Common myeloid progenitor, CD34-positive (primary cell): ENCODE measurements around the gene GIGYF1. TPM values are rescaled to one million over a fixed set of nuclear protein-coding genes. Genes with fewer than 3 reads are reported as not detected.
A peak's percentile ranks its signal among the peaks of the same experiment; 100 is the strongest.

ENCODE experiments used
- CTCF ChIA-PET: fragments of 350-600 bp; sonication (Branson Sonifier 250); formaldehyde crosslinking; loops from one replicate; lab custom pipeline; 2021; ENCODE audit warnings: antibody characterized with exemption; lab: Charles Lee
- POLR2A ChIA-PET: fragments of 350-600 bp; sonication (Branson Sonifier 250); formaldehyde crosslinking; loops from one replicate; lab custom pipeline; 2021; ENCODE audit warnings: antibody characterized with exemption; lab: Charles Lee
- DNase-seq, 3 donors: peaks; one replicate each; pipeline versions ENCODE4 v3.0.0 to v3.0.0-alpha.2; 2013
- H3K27ac ChIP-seq, 2 experiments: 1 replicate in 1 of 2; 2 replicates in 1 of 2; pipeline ENCODE4 v1.7.0; 2013; ENCODE audit warnings: inconsistent platforms in 2 of 2, low read length in 2 of 2, mild to moderate bottlenecking in 2 of 2, low read depth in 1 of 2, moderate library complexity in 1 of 2; ENCODE audit not compliant: severe bottlenecking in 2 of 2, insufficient read depth in 1 of 2, poor library complexity in 1 of 2
- H3K27me3 ChIP-seq, 5 experiments: replicated peaks in 2 of 5; 1 replicate in 3 of 5; 2 replicates in 2 of 5; pipeline versions ENCODE4 v1.6.1 to v1.7.0; 2013; ENCODE audit warnings: low read length in 4 of 5, mild to moderate bottlenecking in 2 of 5, moderate library complexity in 2 of 5, inconsistent platforms in 1 of 5; ENCODE audit not compliant: insufficient read depth in 5 of 5, control insufficient read depth in 4 of 5
- H3K36me3 ChIP-seq, 4 experiments: 1 replicate in 2 of 4; 2 replicates in 2 of 4; pipeline versions ENCODE4 v1.6.1 to v1.7.0; 2013; ENCODE audit warnings: low read length in 3 of 4, control low read depth in 1 of 4, mild to moderate bottlenecking in 1 of 4; ENCODE audit not compliant: control insufficient read depth in 4 of 4, insufficient read depth in 4 of 4
- H3K4me1 ChIP-seq, 4 experiments: 1 replicate in 3 of 4; 2 replicates in 1 of 4; pipeline versions ENCODE4 v1.6.1 to v1.7.1; 2013; ENCODE audit warnings: low read length in 3 of 4, mild to moderate bottlenecking in 3 of 4, control low read depth in 1 of 4, inconsistent platforms in 1 of 4, moderate library complexity in 1 of 4; ENCODE audit not compliant: control insufficient read depth in 4 of 4, insufficient read depth in 4 of 4; ENCODE audit errors: control extremely low read depth in 1 of 4
- H3K4me3 ChIP-seq, 7 experiments: 1 replicate in 4 of 7; 2 replicates in 3 of 7; pipeline versions ENCODE4 v1.5.1 to v1.7.0; 2013; ENCODE audit warnings: mild to moderate bottlenecking in 7 of 7, low read length in 6 of 7, moderate library complexity in 6 of 7, inconsistent platforms in 2 of 7, low read depth in 2 of 7, control low read depth in 1 of 7; ENCODE audit not compliant: insufficient read depth in 4 of 7, control insufficient read depth in 1 of 7; ENCODE audit errors: extremely low read depth in 1 of 7
- H3K9me3 ChIP-seq, 5 experiments: 1 replicate in 4 of 5; 2 replicates in 1 of 5; pipeline versions ENCODE4 v1.6.1 to v1.7.1; 2013; ENCODE audit warnings: low read length in 4 of 5, mild to moderate bottlenecking in 2 of 5, inconsistent platforms in 1 of 5, low read depth in 1 of 5, moderate library complexity in 1 of 5; ENCODE audit not compliant: control insufficient read depth in 4 of 5, insufficient read depth in 2 of 5; ENCODE audit errors: control extremely low read depth in 1 of 5
- WGBS: methylation state at CpG from one replicate; pipeline ENCODE4 v1.1.5; 2013; ENCODE audit not compliant: insufficient coverage; 5-methylcytosine and 5-hydroxymethylcytosine counted together
- polyA plus RNA-seq: library from polyadenylated mRNA; unstranded; fragments of 120-200 nt; gene quantifications from one replicate; pipeline ENCODE4 v1.2.1, GENCODE V29; 2013

GIGYF1 gene
- 24.1 TPM for polyA plus RNA-seq

- WGBS, result 0% methylated on average over 31 of the region's 102 CpGs
- POLR2A ChIA-PET, result interaction anchor here (0.5 to 2.0 kb wide), 3 partner anchors 21 to 254 kb away, joined by 3 to 5 read pairs (median 3); partner anchors contain the start of genes GNB2 and MOSPD3
- Histone ChIP-seq H3K4me3 (peak within 1 kb of the TSS; percentile 73 to 94 (median 84)), H3K9me3 (no peaks in the 10 kb centered on the region), H3K27me3 (peaks cover 0 to 5% (median 0%) of the 10 kb centered on the region in 5 experiments), H3K27ac (peak within 1 kb of the TSS; percentile 33 to 81), H3K36me3 (peaks cover 0 to 18% (median 3%) of the 10 kb centered on the region in 4 experiments), H3K4me1 (peaks cover 11 to 35% (median 31%) of the 10 kb centered on the region in 4 experiments)
- CTCF ChIA-PET, result interaction anchor here (1.6 to 8.7 kb wide), 6 partner anchors 11 to 228 kb away, joined by 4 to 80 read pairs (median 26); partner anchors contain the start of gene POP7
- DNase-seq, result peak; percentile 64 to 76 (median 73)
Observed at GRCh38 chr7:100694098-100694745, at the start of gene GIGYF1. TSS of gene GIGYF1 (minus strand) at chr7:100694250. CDS start at chr7:100688238, 6,012 bp downstream.

GRCh38 chr7:100739934-100740333 is 45.9 kb upstream of the GIGYF1 start:
- ChIA-PET POLR2A (no interaction called here), CTCF (no interaction called here)
- peaks cover 0 to 3% (median 0%) of the 10 kb centered on the region in 5 experiments for H3K27me3 ChIP-seq
- no peaks in the 10 kb centered on the region for H3K4me1 ChIP-seq
- H3K36me3 ChIP-seq, result no peaks in the 10 kb centered on the region
- no peak overlapping the region for H3K27ac ChIP-seq
- no peak overlapping the region for H3K4me3 ChIP-seq
- no CpG with 5 or more reads among the region's 6 CpGs for WGBS
- DNase-seq, result no peak
- H3K9me3 ChIP-seq, result no peaks in the 10 kb centered on the region

GRCh38 chr7:100736671-100737070 is 42.6 kb upstream of the GIGYF1 start:
- WGBS, result no CpG with 5 or more reads among the region's 13 CpGs
- ChIA-PET POLR2A (no interaction called here), CTCF (interaction anchor here (0.5 kb wide), 1 partner anchor 682 kb away, joined by 3 read pairs; no protein-coding TSS in a partner anchor)
- Histone ChIP-seq H3K4me3 (no peak overlapping the region), H3K27me3 (peaks cover 0 to 3% (median 0%) of the 10 kb centered on the region in 5 experiments), H3K27ac (no peak overlapping the region), H3K36me3 (no peaks in the 10 kb centered on the region), H3K9me3 (no peaks in the 10 kb centered on the region), H3K4me1 (peaks cover 0 to 4% (median 0%) of the 10 kb centered on the region in 4 experiments)
- no peak for DNase-seq

GRCh38 chr7:100735730-100736129 is 41.7 kb upstream of the GIGYF1 start:
- Histone ChIP-seq H3K9me3 (no peaks in the 10 kb centered on the region), H3K4me3 (no peak overlapping the region), H3K36me3 (no peaks in the 10 kb centered on the region), H3K4me1 (peaks cover 0 to 4% (median 0%) of the 10 kb centered on the region in 4 experiments), H3K27me3 (peaks cover 0 to 3% (median 0%) of the 10 kb centered on the region in 5 experiments), H3K27ac (no peak overlapping the region)
- POLR2A ChIA-PET, result interaction anchor here (0.6 kb wide), 1 partner anchor 46 kb away, joined by 3 read pairs; no protein-coding TSS in a partner anchor
- CTCF ChIA-PET, result interaction anchor here (0.8 kb wide), 1 partner anchor 9 kb away, joined by 3 read pairs; no protein-coding TSS in a partner anchor
- no CpG with 5 or more reads among the region's 7 CpGs for WGBS
- no peak for DNase-seq

GRCh38 chr7:100731937-100732636 is 38.0 kb upstream of the GIGYF1 start:
- Histone ChIP-seq H3K27me3 (peaks cover 0 to 6% (median 2%) of the 10 kb centered on the region in 5 experiments), H3K4me3 (no peak overlapping the region), H3K36me3 (no peaks in the 10 kb centered on the region), H3K9me3 (no peaks in the 10 kb centered on the region), H3K27ac (no peak overlapping the region), H3K4me1 (peaks cover 0 to 4% (median 0%) of the 10 kb centered on the region in 4 experiments)
- ChIA-PET POLR2A (no interaction called here), CTCF (interaction anchor here (0.6 to 2.0 kb wide), 5 partner anchors 9 to 68 kb away, joined by 3 to 5 read pairs (median 3); partner anchors contain the start of gene POP7)
- WGBS, result no CpG with 5 or more reads among the region's 11 CpGs
- DNase-seq, result no peak

GRCh38 chr7:100730136-100730800 is 36.2 kb upstream of the GIGYF1 start:
- Histone ChIP-seq H3K36me3 (no peaks in the 10 kb centered on the region), H3K4me3 (no peak overlapping the region), H3K27me3 (peaks cover 2 to 8% (median 4%) of the 10 kb centered on the region in 5 experiments), H3K4me1 (peaks cover 0 to 4% (median 0%) of the 10 kb centered on the region in 4 experiments), H3K27ac (no peak overlapping the region), H3K9me3 (no peaks in the 10 kb centered on the region)
- POLR2A ChIA-PET, result no interaction called here
- WGBS, result no CpG with 5 or more reads among the region's 3 CpGs
- CTCF ChIA-PET, result interaction anchor here (1.2 kb wide), 1 partner anchor 16 kb away, joined by 4 read pairs; no protein-coding TSS in a partner anchor
- no peak for DNase-seq
